CD14-positive monocyte (primary cell): Measurements from ENCODE around the gene RIMBP3C. TPM values are rescaled to one million over a fixed set of nuclear protein-coding genes. Genes with fewer than 3 reads are reported as not detected.
"Not testable (repeated sequence)": the region's sequence is repeated elsewhere in the genome, so short reads cannot be mapped to it uniquely, and the experiment has no call there.

Source experiments
- DNase-seq, 3 donors: peaks; one replicate each; pipeline ENCODE4 v3.0.0-alpha.2; 2011 to 2022
- H2AFZ ChIP-seq: 2 replicates; pipeline ENCODE4 v1.6.0; 2012; ENCODE audit warnings: mild to moderate bottlenecking, low read depth, low read length, inconsistent platforms; ENCODE audit not compliant: insufficient read depth, poor library complexity, severe bottlenecking
- H3K27ac ChIP-seq, 2 donors: 1 replicate in 1 of 2; 2 replicates in 1 of 2; pipeline ENCODE4 v1.5.1; 2012 to 2013; ENCODE audit warnings: low read length in 2 of 2, control low read depth in 1 of 2, inconsistent platforms in 1 of 2, low read depth in 1 of 2, mild to moderate bottlenecking in 1 of 2
- H3K27me3 ChIP-seq, 2 donors: one replicate each; pipeline versions ENCODE4 v1.6.0 to v1.6.1; 2011 to 2013; ENCODE audit warnings: low read length in 2 of 2; ENCODE audit not compliant: control insufficient read depth in 2 of 2, insufficient read depth in 2 of 2
- H3K36me3 ChIP-seq, 2 donors: replicated peaks in 1 of 2; 1 replicate in 1 of 2; 2 replicates in 1 of 2; pipeline versions ENCODE4 v1.5.1 to v1.6.1; 2012 to 2013; ENCODE audit warnings: low read length in 2 of 2, control low read depth in 1 of 2, inconsistent platforms in 1 of 2, mild to moderate bottlenecking in 1 of 2; ENCODE audit not compliant: insufficient read depth in 2 of 2, control insufficient read depth in 1 of 2
- H3K4me1 ChIP-seq, 2 donors: 1 replicate in 1 of 2; 2 replicates in 1 of 2; pipeline versions ENCODE4 v1.5.1 to v1.6.1; 2012 to 2013; ENCODE audit warnings: low read length in 2 of 2, control low read depth in 1 of 2, inconsistent platforms in 1 of 2, mild to moderate bottlenecking in 1 of 2, moderate library complexity in 1 of 2; ENCODE audit not compliant: insufficient read depth in 2 of 2, control insufficient read depth in 1 of 2
- H3K4me2 ChIP-seq: replicated peaks from 2 replicates; pipeline ENCODE3; 2012; ENCODE audit warnings: low read length, moderate library complexity, mild to moderate bottlenecking; ENCODE audit not compliant: poor library complexity, severe bottlenecking; ENCODE audit errors: extremely low read depth
- H3K4me3 ChIP-seq, 3 experiments: fragments of 200-600 bp in 1 of 3; sonication (generic) in 1 of 3; replicated peaks in 1 of 3; 1 replicate in 2 of 3; 2 replicates in 1 of 3; pipeline ENCODE4 v1.5.1; 2011 to 2013; ENCODE audit warnings: low read length in 3 of 3, mild to moderate bottlenecking in 3 of 3, control low read depth in 2 of 3, low read depth in 2 of 3, inconsistent platforms in 1 of 3, moderate library complexity in 1 of 3
- H3K79me2 ChIP-seq: 2 replicates; pipeline ENCODE4 v1.6.0; 2012; ENCODE audit warnings: mild to moderate bottlenecking, control low read depth, inconsistent platforms, low read length, moderate library complexity; ENCODE audit not compliant: insufficient read depth
- H3K9ac ChIP-seq: 2 replicates; pipeline ENCODE4 v1.6.0; 2017; ENCODE audit warnings: low read length, mild to moderate bottlenecking; ENCODE audit not compliant: insufficient read depth, poor library complexity, severe bottlenecking
- H3K9me3 ChIP-seq, 2 donors: replicated peaks in 1 of 2; 1 replicate in 1 of 2; 2 replicates in 1 of 2; pipeline versions ENCODE4 v1.5.1 to v1.6.1; 2012 to 2013; ENCODE audit warnings: low read length in 2 of 2, control low read depth in 1 of 2; ENCODE audit not compliant: control insufficient read depth in 1 of 2, insufficient read depth in 1 of 2
- H4K20me1 ChIP-seq: 2 replicates; pipeline ENCODE4 v1.6.0; 2012; ENCODE audit warnings: mild to moderate bottlenecking, low read length, control low read depth, moderate library complexity; ENCODE audit not compliant: insufficient read depth
- H3K27ac Mint-ChIP-seq, 7 donors: one replicate each; pipeline ENCODE4 v1.8.0; 2020; ENCODE audit warnings: mild to moderate bottlenecking in 7 of 7, mixed read lengths in 7 of 7, moderate library complexity in 6 of 7, inconsistent platforms in 2 of 7
- H3K27me3 Mint-ChIP-seq, 3 donors: one replicate each; pipeline ENCODE4 v1.8.0; 2021 to 2022; ENCODE audit warnings: low read depth in 3 of 3, mild to moderate bottlenecking in 3 of 3, mixed read lengths in 3 of 3, moderate library complexity in 3 of 3, inconsistent platforms in 1 of 3
- H3K36me3 Mint-ChIP-seq, 2 donors: one replicate each; pipeline ENCODE4 v1.8.0; 2020; ENCODE audit warnings: mixed read lengths in 2 of 2, inconsistent platforms in 1 of 2, mild to moderate bottlenecking in 1 of 2
- H3K4me1 Mint-ChIP-seq: one replicate; pipeline ENCODE4 v1.8.0; 2020; ENCODE audit warnings: mild to moderate bottlenecking, mixed read lengths
- H3K4me3 Mint-ChIP-seq, 2 donors: one replicate each; pipeline ENCODE4 v1.8.0; 2020; ENCODE audit warnings: mild to moderate bottlenecking in 2 of 2, mixed read lengths in 2 of 2, moderate library complexity in 1 of 2
- H3K9me3 Mint-ChIP-seq, 7 donors: one replicate each; pipeline ENCODE4 v1.8.0; 2020 to 2022; ENCODE audit warnings: mixed read lengths in 7 of 7, mild to moderate bottlenecking in 6 of 7, moderate library complexity in 6 of 7, inconsistent platforms in 2 of 7
- WGBS: methylation state at CpG from one replicate; pipeline ENCODE4 v1.1.5; 2013; ENCODE audit warnings: missing lambda C conversion rate; ENCODE audit not compliant: insufficient coverage; 5-methylcytosine and 5-hydroxymethylcytosine counted together
- intact Hi-C, 2 donors: fragments of 100-400 bp; cut with micrococcal nuclease; formaldehyde crosslinking; loops; one replicate each; pipeline versions ENCODE4 v1.15.0 to v1.15.1; 2023
- polyA plus RNA-seq, 3 donors: library from polyadenylated mRNA; depleted of rRNA in 1 of 3; unstranded in 2 of 3; stranded (reverse) in 1 of 3; fragments of 300-500 nt in 2 of 3; fragments of >200 nt in 1 of 3; fragmentation: Illumina TruSeq in 2 of 3; gene quantifications; 1 replicate in 2 of 3; 2 replicates in 1 of 3; pipeline ENCODE4 v1.2.3, GENCODE V29; 2012 to 2021

Gene RIMBP3C
- polyA plus RNA-seq, 3 donors, result 0.05 to 0.11 (median 0.08) TPM

DNA sequence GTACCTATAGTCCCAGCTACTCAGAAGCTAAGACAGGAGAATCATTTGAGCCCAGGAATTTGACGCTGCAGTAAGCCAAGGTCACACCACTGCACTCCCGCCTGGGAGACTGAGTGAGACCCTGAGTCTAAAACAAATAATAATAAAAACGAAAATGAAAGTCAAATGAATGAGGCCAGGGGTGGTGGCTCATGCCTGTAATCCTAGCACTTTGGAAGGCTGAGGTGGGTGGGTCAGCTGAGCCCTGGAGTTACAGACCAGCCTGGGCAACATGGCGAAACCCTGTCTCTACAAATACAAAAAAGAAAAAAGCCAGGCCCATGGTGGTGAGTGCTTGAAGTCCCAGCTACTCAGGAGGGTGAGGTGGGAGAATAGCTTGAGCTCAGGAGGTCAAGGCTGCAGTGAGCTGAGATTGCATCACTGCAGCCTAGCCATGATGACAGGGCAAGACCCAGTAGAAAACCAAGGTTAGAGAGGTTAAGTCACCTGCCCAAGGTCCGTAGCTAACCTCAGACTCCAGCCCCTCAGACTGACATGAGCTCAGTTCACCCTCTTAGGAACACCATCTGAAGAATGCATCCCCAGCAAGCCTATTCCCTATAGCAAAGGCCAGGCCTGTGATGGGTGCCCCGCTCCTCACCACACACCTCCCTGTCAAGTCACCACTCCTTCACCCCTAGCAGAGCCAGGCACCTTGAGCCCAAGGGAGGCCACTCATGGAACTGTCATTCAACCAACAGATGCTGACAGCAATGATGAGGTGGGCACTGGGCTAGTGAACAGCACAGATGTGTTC lies 24.4 kb downstream of the RIMBP3C start:
- H3K4me3 Mint-ChIP-seq, H3K4me1 Mint-ChIP-seq, H3K27me3 Mint-ChIP-seq, H4K20me1 ChIP-seq, H3K4me2 ChIP-seq, H3K4me3 ChIP-seq, H3K9me3 Mint-ChIP-seq, H3K79me2 ChIP-seq, H3K27ac Mint-ChIP-seq, H3K36me3 Mint-ChIP-seq, H3K27me3 ChIP-seq, H3K27ac ChIP-seq, DNase-seq, H2AFZ ChIP-seq, H3K9ac ChIP-seq, H3K36me3 ChIP-seq, H3K4me1 ChIP-seq, H3K9me3 ChIP-seq, intact Hi-C loops: not testable (repeated sequence)
- no CpG with 5 or more reads among the region's 6 CpGs for WGBS

GRCh38 chr22:21516970-21517764 lies 34.1 kb downstream of the RIMBP3C start:
- H3K4me3 ChIP-seq, H3K4me1 Mint-ChIP-seq, H3K9me3 ChIP-seq, H4K20me1 ChIP-seq, H3K9ac ChIP-seq, H3K36me3 ChIP-seq, H3K4me1 ChIP-seq, H3K27me3 Mint-ChIP-seq, H3K27me3 ChIP-seq, H3K36me3 Mint-ChIP-seq, H3K9me3 Mint-ChIP-seq, H3K27ac ChIP-seq, H2AFZ ChIP-seq, H3K4me2 ChIP-seq, DNase-seq, intact Hi-C loops, H3K4me3 Mint-ChIP-seq, H3K27ac Mint-ChIP-seq, H3K79me2 ChIP-seq: not testable (repeated sequence)
- WGBS, result no CpG with 5 or more reads among the region's 115 CpGs

DNA sequence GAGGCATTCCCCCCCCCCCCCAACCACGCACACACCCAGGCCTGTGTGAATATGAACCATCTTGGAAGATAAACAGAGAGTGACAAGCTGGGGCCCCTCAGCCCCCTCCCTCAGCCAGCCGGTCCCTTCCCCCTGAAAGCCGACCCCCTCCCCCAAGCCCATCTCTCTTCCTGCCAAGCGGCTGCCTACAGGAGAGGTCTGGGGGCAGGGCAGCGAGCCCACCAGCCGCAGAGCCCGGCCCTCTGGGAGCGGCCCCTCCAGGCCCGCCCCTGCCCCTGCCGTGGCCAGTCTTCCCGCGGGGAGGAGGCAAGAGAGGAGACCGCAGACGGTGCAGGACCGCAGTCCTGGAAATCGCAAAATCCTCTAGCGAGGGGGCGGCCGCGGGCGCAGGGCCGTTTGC lies 34.7 kb downstream of the RIMBP3C start:
- H3K27ac ChIP-seq, intact Hi-C loops, H3K9ac ChIP-seq, H3K4me3 Mint-ChIP-seq, H3K4me1 Mint-ChIP-seq, H3K79me2 ChIP-seq, H3K4me2 ChIP-seq, H3K36me3 Mint-ChIP-seq, H3K36me3 ChIP-seq, H3K9me3 ChIP-seq, H2AFZ ChIP-seq, H3K27ac Mint-ChIP-seq, H3K27me3 ChIP-seq, H3K9me3 Mint-ChIP-seq, H3K4me1 ChIP-seq, H4K20me1 ChIP-seq, DNase-seq, H3K27me3 Mint-ChIP-seq, H3K4me3 ChIP-seq: not testable (repeated sequence)
- no CpG with 5 or more reads among the region's 22 CpGs for WGBS

DNA sequence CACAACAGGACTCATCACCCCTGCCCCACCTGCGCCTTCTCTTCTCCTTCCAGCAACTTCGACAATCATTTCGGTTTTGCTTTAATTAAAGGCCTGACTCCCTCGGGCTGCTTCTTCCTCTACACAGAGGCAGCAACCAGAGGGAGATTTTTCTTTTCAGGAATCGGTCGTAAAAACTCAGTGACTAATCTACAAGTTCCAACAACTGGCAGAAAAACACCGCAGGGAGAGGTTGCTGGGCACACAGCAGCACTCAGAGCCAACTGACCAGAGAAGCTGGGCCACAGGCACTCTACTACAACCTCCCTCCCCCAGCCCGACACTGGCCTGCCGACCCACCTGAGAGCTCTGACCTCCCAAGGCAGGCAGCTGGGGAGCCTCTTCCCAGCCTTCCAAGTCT lies 36.0 kb downstream of the RIMBP3C start:
- H3K9me3 ChIP-seq, H3K27ac Mint-ChIP-seq, H3K79me2 ChIP-seq, H2AFZ ChIP-seq, H3K9me3 Mint-ChIP-seq, H3K4me1 ChIP-seq, H3K27me3 ChIP-seq, H3K27me3 Mint-ChIP-seq, H4K20me1 ChIP-seq, H3K4me1 Mint-ChIP-seq, H3K36me3 Mint-ChIP-seq, DNase-seq, H3K27ac ChIP-seq, intact Hi-C loops, H3K4me3 ChIP-seq, H3K4me3 Mint-ChIP-seq, H3K4me2 ChIP-seq, H3K36me3 ChIP-seq, H3K9ac ChIP-seq: not testable (repeated sequence)
- no CpG with 5 or more reads among the region's 9 CpGs for WGBS
